ENCODE data around the gene CAMK1D.

Gene CAMK1D

DNA sequence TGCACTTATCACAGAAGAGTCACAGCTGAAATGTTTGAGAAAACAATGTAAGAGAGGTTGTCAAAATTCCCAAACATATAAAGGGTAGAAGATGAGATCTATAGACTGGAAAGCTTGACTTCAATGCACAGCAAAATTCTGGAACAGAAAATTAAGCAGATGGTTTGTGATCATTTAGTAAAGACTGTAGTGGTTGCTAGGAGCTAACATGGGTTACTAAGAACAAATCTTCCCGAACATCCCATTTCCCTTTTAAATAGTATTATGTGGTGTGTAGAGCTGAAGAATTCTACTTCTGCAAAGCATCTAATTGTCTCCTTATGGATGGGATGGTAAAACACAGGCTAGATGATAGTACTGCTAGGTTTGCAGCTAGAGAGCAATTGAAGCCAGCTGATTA is 312.3 kb downstream of the CAMK1D start:
- no peak for DNase-seq

DNA sequence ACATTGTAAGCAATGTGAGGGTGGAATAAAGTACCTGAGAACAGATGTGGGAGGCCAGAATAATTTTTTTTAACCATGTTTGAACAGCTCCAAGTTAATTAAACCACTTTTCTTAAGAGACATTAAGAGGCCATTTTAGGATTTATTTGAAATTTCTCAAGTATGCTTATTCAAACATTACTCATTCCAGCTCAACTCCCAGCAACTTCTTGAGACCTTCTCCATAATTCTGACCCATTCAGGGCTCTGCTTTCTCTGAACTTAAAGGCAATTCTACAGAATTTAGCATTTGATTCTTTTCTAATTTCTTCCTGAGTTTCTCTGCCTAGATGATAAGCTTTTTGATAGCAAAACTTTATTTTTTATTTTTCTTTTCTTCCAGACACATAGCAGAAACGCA is 314.5 kb downstream of the CAMK1D start:
- DNase-seq, result no peak

DNA sequence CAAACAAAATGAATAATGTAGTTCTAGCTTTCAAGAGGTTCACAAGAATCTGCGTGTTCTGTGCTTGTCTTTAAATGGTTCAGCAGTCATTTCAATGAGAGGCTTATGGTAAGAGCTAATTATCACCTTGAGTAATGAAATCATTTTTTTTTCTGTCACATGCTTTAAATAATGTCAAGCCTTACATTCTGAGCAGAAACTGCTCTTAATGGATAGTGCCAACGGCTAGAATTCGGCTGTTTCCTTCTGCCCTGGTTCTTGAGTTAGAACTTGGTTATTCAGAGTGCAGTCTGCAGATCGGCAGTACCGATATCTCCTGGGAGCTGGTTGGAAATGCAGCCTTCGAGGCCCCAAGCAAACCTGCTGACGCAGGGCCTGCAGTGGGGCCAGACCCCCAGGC is 316.2 kb downstream of the CAMK1D start:
- no peak for DNase-seq

DNA sequence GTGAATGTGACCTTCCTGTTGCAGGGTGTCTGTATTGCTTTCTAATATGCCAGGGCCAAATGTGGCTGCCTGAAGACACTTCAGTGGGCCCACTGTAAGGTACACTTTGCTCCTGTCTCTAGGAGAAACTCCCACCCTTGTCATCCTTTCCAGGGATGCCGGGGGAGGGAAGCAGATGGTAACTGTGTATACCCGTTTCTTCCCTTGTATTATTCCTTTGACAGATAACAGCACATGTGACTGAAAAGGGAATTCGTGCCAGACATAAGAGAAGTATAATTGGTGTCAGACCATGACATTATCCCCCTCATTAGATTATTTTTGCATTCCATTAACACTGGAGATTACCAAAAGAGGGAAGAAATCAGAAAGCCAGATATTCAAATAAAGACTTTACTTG is 317.7 kb downstream of the CAMK1D start:
- DNase-seq, result no peak

DNA sequence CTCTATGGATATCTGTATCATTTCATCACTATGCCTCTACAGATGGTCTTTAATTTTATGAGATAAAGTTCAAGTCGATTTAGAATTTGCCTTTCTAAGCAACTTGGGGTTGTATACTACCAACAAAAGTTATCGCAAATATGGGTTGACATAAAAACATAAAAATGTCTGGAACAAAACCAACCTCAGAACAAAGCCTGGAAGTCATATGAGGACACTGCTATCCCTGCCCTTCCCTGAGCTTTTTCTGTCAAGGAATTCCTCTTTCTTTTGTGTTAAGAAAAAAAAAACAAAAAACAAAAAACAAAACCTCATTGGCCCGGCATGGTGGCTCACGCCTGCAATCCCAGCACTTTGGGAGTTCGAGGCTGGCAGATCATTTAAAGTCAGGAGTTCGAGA is 319.3 kb downstream of the CAMK1D start:
- no peak for DNase-seq

DNA sequence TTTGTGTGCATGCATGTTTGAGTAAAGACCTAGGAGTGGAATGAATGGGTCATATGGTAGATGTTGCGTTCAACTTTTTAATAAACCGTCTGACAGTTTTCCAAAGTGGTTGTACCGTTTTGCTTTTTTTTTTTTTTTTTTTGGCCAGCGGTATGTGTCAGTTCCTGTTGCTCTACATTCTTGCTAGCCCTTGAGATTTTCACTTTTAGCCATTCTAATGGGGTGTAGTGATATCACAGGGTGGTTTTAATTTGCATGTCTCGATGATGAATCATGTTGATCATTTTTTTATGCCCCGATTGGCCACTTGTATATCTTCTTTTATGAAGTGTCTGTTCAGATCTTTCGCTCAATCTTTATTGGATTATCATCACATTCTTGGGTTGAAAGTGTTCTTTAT is 320.7 kb downstream of the CAMK1D start:
- DNase-seq, result no peak

DNA sequence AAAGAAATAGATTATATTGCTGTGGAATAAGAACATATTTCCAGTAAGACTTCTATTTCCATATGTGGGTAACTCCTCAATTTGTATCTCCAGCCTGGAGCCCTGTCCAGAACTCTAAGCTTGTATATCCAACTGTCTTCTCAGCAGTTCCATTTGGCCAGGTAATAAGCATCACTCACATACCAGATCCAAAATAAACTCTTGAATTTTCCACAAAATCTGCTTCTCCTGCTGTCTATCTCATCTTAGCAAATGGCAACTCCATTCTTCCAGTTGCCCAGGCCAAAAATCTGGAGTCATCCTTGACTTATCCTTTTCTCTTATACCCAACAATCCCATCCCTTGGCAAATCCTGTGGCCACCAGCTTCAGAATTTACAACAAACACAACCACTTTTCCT is 325.8 kb downstream of the CAMK1D start:
- no peak for DNase-seq

DNA sequence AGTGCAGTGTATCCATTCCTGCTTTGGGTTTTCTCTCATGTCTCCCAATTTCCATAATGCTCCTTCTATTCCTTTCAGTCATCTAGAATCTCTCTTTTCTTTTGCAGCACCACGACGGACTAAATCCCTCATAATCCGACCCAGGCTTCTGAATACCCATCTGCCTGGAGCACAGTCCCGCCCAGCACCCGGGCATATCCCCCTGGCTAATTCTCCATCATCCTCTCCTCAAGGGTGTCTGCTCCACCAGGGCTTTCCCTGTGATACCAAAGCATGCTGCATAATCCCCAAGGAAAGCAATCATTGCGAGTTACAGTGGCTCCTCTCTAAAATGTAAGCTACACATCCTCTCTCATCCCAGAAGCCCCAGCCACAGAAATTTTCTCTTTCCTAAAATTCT is 330.3 kb downstream of the CAMK1D start:
- no peak for DNase-seq

DNA sequence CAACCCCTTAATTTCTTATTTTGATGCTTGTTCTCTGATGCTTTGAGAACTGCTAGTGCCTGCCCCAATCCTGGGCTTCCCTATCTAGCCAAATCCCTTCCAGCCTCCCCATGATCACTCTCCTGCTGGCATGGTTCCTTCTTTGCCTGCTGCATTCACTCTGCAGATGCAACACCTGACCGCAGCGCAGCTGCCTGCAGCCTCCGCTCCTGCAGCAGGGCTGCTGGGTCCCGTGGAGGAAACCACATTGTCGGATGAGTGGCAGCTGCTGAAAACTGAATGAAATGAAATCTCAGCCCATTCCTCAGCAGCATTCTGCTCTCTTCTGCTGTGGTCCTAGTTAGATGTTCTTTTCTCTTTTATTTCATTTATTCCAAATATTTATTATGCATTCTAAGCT is 331.9 kb downstream of the CAMK1D start:
- peak in 1 of 5 experiments; percentile 42 for DNase-seq

DNA sequence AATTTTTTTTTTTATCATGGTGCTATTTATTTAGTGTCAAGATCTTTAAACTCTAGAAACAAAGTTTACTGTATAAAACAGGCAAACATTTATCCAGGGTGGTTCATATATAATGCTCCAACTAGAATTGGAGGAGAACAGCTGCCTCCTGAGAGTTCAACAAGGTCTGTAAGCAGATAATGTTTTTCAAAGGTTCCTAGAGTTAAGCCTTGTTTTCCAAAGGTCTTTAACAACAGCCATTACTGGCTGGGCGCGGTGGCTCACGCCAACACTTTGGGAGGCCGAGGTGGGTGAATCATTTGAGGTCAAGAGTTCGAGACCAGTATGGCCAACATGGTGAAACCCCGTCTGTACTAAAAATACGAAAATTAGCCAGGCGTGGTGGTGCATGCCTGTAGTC is 335.4 kb downstream of the CAMK1D start:
- no peak for DNase-seq

DNA sequence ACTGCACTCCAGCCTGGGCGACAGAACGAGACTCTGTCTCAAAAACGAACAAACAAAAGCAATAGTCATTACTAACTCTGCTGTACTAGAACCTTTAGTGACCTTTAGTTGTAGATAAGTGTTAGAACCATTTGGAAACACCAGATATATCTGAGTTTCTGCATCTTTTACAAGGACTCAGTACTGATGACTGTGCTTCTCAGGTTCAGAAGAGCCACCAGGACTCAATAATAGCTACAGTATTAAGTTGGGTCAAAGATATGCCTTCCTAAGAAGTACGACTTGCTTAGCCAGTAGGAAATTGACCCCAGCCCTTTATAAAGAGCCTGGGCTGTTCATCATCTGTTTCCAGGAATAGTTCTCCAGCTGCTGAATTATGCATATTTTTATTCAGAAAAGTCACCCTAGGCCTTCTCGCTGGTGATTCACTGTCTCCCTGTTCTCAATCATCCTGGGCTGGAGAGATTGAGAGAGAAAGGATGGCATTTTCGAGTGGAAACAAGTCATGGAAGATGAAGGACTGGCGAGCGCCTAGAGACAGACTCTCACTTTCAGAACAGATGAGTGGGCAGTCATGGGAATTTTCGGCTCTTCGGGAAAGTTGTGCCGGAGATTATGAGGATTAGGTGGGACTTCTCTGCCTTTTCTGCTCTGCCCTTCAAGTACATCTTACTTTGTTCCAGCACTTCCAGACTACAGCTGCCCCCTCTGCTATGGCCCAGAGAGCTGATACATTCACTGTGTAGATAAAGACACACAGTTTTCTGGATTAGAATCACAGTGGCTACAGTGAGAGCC is 336.1 kb downstream of the CAMK1D start:
- no peak for DNase-seq

DNA sequence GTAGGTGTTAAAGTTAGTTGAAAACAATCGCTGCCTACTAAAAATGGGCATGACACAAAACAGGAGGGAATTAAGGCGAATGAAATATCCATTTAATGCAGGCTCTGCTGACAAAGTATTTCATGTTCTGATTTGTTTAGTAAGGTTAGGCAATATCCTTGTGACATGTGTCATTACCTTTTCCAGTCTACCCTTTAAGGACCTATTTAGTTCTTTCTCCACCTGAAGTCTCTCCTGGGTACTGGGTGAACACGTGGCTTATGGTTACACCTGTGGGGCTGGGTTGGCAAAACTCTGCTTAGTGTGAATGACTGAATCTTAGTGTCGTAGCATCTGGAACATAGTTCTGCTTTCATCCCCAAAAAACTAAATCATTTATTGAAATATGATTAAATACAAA is 338.6 kb downstream of the CAMK1D start:
- DNase-seq, result no peak

DNA sequence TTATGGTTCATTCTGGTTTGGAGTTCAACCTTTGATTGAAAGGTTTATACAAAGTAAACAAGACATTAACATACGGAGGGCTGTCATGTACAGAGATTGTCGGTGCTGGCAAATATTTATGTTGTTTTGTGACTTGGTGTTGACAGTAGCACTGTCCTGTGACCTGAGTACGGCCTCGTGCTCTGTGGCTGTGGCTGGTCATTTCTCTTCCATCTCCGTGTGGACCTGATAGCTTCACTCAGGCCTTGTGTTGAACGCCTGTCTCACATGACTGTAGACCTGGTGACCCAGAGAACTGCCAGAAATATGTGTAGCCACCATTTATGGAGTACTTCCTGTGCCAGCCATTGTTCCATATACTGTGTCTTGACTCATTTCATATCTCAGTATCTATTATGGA is 340.5 kb downstream of the CAMK1D start:
- no peak for DNase-seq

DNA sequence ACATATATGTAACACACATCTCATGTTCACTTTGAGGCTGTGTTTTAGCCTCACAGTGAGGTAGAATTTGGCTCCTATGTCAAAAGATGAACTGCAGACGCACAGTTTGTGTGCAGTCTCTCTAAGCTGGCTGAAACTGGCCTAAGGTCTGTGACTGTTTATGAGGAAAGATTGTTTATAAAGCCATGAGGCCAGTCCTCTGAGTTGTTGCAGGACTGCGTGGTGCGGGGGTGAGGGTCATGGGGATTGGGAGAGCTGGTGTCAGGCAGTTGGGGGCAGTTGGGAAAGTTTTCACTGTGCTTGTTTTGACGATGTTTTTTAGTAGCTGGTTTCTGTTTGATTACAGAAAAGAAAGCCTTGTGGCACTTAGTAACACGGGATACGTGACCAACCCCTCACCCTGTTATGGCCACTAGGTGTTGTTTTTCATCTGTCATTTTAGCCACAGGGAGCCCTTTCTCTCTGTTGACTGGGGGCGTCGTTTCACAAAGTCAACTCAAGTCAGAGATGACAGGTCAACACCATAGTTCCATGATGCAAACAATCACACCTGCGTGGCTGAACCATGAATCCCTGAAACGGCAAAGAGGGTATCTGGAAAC is 341.3 kb downstream of the CAMK1D start:
- DNase-seq, result peak in 1 of 5 experiments; percentile 36

DNA sequence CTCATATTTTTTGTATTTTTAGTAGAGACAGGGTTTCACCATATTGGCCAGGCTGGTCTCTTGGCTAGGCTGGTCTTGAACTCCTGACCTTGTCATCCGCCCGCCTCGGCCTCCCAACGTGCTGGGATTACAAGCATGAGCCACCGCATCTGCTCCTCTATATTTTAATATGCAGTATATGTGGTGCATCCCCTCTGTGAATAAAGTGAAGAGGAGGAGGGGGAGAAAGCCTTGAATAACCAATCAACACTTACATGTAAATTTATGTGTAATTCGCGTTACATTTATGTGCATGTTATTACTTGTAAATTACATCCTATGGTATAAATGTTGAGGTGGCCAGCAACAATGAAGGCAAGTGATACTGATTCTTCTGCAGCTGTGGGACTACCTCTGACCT is 342.2 kb downstream of the CAMK1D start:
- no peak for DNase-seq

DNA sequence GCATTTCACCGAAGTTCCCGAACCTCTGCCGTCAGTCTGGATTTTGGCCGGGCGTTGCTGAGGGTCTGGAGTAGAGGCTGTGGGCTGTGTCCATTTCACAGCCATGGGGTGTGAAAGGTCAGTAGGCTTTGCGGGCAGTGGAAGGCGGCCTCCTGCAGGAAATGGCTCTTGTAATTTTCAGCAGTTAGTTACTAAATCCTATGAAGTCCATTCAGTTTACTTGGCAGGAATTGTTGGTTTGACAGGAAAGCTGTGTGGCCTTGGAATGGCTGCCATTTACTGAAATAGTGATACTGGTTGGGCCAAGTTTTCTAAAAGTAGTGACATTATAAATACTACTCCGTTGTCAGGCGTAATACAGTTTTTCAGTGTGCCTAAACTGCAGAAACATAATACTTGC is 348.4 kb downstream of the CAMK1D start:
- no peak for DNase-seq

DNA sequence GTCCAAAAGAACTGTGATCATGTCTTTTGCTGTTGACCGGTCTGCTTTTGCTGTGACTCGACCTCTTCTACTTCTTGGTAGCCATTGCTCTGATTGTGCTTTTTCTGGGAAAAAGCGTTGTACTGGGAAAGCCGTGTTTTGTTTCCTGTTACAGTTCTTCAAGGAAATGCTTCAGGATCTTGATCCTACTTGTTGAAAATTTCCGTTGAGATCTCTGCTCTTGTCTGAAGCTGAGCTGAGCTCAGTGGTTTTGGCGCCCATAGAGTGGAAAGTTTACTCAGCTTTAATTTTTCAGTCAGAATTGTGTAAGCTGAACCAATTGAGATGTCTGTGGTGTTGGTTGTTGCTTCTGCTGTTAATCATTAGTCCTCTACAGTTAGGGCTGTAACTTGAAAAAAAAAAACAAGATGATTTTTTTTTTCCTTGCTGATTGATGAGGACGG is 349.9 kb downstream of the CAMK1D start:
- peak in 1 of 5 experiments; percentile 74 for DNase-seq

DNA sequence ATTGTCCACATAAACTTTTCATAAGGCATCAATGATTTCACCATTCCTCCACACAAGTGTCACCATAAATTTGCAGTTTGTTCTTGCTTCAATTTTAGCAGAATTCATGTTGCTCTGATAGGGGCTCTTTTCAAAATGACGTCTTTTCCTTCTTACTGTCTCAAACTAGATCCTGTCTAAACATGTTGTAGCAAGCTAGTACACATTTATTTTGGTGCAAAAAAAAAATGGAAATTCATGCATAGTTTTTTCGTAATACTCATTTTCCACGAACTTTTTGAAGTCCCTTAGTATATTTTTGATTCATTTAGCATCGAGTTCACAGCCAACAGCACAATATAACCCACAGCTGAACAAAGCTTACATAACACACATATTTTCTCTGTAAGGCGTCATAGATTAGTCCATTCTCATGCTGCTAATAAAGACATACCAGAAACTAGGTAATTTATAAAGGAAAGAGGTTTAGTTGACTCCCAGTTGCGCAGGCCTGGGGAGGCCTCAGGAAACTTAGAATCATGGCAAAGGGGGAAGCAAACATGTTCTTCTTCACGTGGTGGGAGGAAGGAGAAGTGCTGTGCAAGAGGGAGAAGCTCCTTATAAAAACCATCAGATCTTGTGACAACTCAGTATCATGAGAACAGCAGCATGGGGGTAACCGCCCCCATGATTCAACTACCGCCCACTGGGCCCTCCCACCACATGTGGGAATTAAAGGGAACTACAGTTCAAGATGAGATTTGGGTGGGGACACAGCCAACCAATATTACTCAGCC is 350.6 kb downstream of the CAMK1D start:
- DNase-seq, result no peak

DNA sequence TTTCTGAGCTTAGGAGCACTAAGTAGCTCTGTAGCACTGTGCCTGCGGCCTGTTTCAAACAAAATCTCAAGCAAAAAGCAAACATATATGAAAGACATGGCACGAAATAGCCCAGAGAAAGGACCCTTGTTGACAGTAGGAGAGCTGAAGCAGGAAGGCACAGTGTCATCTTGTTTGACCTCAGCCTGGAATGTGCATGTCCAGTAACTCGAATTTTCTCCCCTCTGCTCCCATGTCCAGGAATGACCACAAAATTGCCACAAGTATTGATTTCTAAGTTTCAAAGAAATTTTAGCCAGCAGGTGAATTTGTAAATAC is 351.2 kb downstream of the CAMK1D start:
- no peak for DNase-seq

DNA sequence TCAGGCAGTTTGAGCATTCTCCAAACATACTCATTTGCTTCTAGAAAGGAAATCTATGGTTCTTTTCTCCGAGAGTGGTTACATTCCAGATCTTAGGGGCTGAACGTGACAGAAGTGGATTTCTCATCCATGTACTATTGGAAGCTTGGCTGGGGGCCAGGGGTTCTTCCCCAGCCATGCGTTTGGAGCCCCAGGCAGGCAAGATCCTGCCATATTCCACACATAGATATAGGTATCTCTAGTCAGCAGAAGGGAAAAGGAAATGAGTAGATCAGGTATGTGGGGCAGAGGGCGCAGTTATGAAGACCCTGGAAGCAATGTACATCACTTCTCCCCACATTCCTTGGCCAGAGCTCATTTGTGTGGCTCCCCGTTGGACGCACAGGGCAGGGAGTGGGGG is 352.3 kb downstream of the CAMK1D start:
- no peak for DNase-seq

DNA sequence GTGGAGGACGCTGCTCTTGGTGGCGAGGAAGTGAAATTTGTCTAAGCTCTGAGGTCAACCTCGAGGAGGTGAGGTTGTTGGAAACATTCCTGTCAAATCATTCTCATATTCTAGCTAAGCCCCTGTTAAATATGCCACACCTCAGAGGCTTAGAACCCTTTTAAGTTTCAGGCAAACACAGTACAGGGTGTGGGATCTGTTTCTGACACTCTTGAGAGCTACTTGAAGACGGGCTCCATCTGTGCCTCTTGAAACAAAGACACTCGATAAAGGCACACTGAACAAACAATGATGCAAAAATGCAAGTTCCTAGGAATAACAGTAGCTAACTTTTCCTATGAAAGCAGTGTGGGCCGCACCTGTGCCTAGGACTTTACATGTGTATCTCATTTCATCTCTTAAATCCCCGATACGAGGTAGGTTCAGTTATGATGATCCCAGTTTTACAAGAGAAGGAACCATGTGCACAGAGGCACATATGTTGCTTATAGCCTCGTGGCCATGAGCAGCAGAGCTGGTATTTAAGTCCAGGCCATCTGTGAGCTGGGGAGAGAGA is 352.9 kb downstream of the CAMK1D start:
- DNase-seq, result no peak

DNA sequence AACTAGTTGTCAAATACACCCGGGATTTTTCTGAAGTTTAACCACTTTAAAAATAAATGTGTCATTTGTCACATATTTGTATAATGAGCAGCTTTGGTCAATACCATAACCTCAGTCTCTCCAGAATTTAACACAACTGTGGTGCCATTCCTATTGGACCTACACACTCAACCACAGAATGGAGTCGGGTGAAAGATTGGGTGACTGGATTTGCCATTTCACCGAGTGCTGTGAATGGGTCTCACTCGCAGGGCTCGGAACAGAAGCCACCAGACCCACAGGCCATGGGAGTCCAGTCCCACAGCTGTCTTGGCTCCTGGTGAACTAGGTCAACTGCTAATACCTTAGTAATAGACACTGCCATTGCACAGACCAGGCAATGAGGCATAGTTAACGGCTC is 353.8 kb downstream of the CAMK1D start:
- no peak for DNase-seq

DNA sequence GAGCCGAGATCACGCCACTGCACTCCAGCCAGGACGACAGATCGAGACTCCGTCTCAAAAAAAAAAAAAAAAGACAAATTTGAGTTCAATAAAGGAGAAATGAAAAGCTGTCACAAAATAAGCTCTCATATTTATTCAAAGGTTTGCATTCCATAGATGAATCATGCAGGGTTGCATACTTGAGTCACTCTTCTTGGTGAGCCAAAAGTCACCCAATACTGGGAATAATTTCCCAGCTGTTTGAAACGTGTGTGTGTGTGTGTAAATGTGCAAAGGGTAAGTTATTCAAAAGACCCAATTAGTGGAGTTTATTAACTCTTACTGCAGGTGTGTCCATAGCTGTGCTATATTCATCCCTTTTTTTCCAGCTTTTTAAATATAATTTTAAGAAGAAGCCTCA is 354.5 kb downstream of the CAMK1D start:
- no peak for DNase-seq

DNA sequence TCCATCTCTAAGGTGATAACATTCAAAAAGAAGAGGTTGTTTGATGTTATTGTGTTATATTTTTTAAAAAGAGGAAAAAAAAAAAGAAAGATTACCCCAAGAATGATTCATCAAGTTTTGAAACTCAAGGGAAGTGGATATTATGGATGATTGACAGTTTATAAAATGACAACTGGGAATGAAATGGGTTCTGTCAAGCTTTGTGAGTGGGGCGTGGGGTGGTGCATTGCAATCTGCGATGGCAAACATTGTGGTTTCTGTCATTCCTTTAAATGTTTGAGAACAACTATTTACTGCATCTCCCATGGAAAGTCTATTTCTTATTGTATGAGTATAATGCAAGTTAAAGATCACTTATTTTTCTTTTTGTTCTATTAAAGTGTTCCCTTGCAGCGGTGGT is 355.1 kb downstream of the CAMK1D start:
- no peak for DNase-seq

Data from T-helper 2 cell (primary cell).